Uterus (tissue), 2 donors: Measurements from ENCODE around the gene SRRM5.

ENCODE experiments used
- POLR2A ChIP-seq, 2 donors: fragments of 450-650 bp; IDR thresholded peaks; one replicate each; pipeline ENCODE4 v1.6.1; 2016; ENCODE audit warnings: antibody characterized with exemption in 2 of 2, mild to moderate bottlenecking in 1 of 2, moderate library complexity in 1 of 2
- TF ChIP-seq, protein P1 (sequence below), 4 experiments: fragments of 200-600 bp in 2 of 4; fragments of 450-650 bp in 2 of 4; sonication (generic) in 2 of 4; IDR thresholded peaks; one replicate each; pipeline ENCODE4 v1.5.1; 2016 to 2019; ENCODE audit warnings: antibody characterized with exemption in 4 of 4, mild to moderate bottlenecking in 2 of 4, moderate library complexity in 1 of 4

DNA sequence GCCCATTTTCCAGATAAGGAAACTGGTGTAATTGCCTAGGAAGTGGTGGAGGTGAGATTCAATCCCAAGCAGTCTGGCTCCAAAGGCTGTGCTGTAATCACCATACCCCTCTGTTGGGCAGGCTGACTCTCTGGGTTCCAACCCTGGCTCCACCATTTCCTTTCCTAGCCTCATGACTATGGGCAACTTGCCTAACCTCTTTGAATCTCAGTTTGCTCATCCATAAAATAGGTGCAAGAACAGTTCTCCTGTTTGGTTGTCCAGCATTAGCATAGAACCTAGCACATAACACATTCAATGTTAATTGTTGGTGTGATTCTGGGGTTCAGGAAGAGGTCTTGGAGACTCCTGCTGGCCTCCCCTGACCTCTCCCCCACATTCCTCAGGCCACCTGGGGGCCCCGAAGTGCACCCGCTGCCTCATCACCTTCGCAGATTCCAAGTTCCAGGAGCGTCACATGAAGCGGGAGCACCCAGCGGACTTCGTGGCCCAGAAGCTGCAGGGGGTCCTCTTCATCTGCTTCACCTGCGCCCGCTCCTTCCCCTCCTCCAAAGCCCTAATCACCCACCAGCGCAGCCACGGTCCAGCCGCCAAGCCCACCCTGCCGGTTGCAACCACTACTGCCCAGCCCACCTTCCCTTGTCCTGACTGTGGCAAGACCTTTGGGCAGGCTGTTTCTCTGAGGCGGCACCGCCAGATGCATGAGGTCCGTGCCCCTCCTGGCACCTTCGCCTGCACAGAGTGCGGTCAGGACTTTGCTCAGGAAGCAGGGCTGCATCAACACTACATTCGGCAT lies 13.2 kb upstream of the SRRM5 start:
- TF ChIP-seq, protein P1, sequence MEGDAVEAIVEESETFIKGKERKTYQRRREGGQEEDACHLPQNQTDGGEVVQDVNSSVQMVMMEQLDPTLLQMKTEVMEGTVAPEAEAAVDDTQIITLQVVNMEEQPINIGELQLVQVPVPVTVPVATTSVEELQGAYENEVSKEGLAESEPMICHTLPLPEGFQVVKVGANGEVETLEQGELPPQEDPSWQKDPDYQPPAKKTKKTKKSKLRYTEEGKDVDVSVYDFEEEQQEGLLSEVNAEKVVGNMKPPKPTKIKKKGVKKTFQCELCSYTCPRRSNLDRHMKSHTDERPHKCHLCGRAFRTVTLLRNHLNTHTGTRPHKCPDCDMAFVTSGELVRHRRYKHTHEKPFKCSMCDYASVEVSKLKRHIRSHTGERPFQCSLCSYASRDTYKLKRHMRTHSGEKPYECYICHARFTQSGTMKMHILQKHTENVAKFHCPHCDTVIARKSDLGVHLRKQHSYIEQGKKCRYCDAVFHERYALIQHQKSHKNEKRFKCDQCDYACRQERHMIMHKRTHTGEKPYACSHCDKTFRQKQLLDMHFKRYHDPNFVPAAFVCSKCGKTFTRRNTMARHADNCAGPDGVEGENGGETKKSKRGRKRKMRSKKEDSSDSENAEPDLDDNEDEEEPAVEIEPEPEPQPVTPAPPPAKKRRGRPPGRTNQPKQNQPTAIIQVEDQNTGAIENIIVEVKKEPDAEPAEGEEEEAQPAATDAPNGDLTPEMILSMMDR (IDR thresholded peaks at IDR 0.05), result no peak
- no peak for TF ChIP-seq POLR2A (IDR thresholded peaks at IDR 0.05)
